ENCODE data around the gene DNAJA2.
"Not testable (repeated sequence)": the region's sequence is repeated elsewhere in the genome, so short reads cannot be mapped to it uniquely, and the experiment has no call there.

The DNAJA2 gene

GRCh38 chr16:46949241-46949892 lies 24.1 kb downstream of the DNAJA2 start:
- Histone ChIP-seq H3K9me3 (ENCODE audit: low read depth, low read length) (no peaks in the 10 kb centered on the region), H3K9ac (ENCODE audit: insufficient read length) (no peak overlapping the region), H3K27ac (no peak overlapping the region), H3K36me3 (ENCODE audit: insufficient read depth, low read length) (no peaks in the 10 kb centered on the region), H3K4me3 (no peak overlapping the region)
- TF ChIP-seq EZH2 (IDR thresholded peaks at IDR 0.05) (no peak), FOXP2 (optimal IDR thresholded peaks at IDR 0.05; ENCODE audit: control extremely low read depth, extremely low read length, insufficient read depth) (no peak)
- no peak for DNase-seq (ENCODE audit: low read depth, low spot score)

- H3K36me3 ChIP-seq (ENCODE audit: insufficient read depth, low read length) = no peaks in the 10 kb centered on the region
These were observed 24.8 kb downstream of the DNAJA2 start for GRCh38 chr16:46948548-46949166.

GRCh38 chr16:46947900-46948547 lies 25.4 kb downstream of the DNAJA2 start:
- no peak for TF ChIP-seq EZH2 (IDR thresholded peaks at IDR 0.05)
- TF ChIP-seq POLR2AphosphoS5 (IDR thresholded peaks at IDR 0.05; ENCODE audit: borderline replicate concordance, low read depth, low read length) = no peak
- TF ChIP-seq FOXP2 (optimal IDR thresholded peaks at IDR 0.05; ENCODE audit: control extremely low read depth, extremely low read length, insufficient read depth) = no peak
- DNase-seq (ENCODE audit: low read depth, low spot score) = no peak
- Histone ChIP-seq H3K9me3 (ENCODE audit: low read depth, low read length) (no peaks in the 10 kb centered on the region), H3K9ac (ENCODE audit: insufficient read length) (no peak overlapping the region), H3K27ac (no peak overlapping the region), H3K36me3 (ENCODE audit: insufficient read depth, low read length) (no peaks in the 10 kb centered on the region), H3K4me3 (no peak overlapping the region)

More at GRCh38 chr16:46948548-46949166, 24.8 kb downstream of the DNAJA2 start:
- H3K27ac ChIP-seq = no peak overlapping the region
- DNase-seq (ENCODE audit: low read depth, low spot score) = no peak
- H3K9me3 ChIP-seq (ENCODE audit: low read depth, low read length) = no peaks in the 10 kb centered on the region
- no peak for TF ChIP-seq EZH2 (IDR thresholded peaks at IDR 0.05)
- TF ChIP-seq POLR2AphosphoS5 (IDR thresholded peaks at IDR 0.05; ENCODE audit: borderline replicate concordance, low read depth, low read length) = no peak
- TF ChIP-seq FOXP2 (optimal IDR thresholded peaks at IDR 0.05; ENCODE audit: control extremely low read depth, extremely low read length, insufficient read depth) = no peak
- H3K9ac ChIP-seq (ENCODE audit: insufficient read length) = no peak overlapping the region
- no peak overlapping the region for H3K4me3 ChIP-seq

GRCh38 chr16:46944713-46945112 lies 28.8 kb downstream of the DNAJA2 start:
- DNase-seq (ENCODE audit: low read depth, low spot score); H3K36me3 ChIP-seq (ENCODE audit: insufficient read depth, low read length); H3K9ac ChIP-seq (ENCODE audit: insufficient read length): not testable (repeated sequence)

GRCh38 chr16:46937536-46937935 lies 35.9 kb downstream of the DNAJA2 start:
- Histone ChIP-seq H3K36me3 (ENCODE audit: insufficient read depth, low read length) (no peaks in the 10 kb centered on the region), H3K27ac (no peak overlapping the region), H3K4me3 (no peak overlapping the region), H3K9ac (ENCODE audit: insufficient read length) (no peak overlapping the region), H3K9me3 (ENCODE audit: low read depth, low read length) (no peaks in the 10 kb centered on the region)
- TF ChIP-seq POLR2AphosphoS5 (IDR thresholded peaks at IDR 0.05; ENCODE audit: borderline replicate concordance, low read depth, low read length) = no peak
- no peak for DNase-seq (ENCODE audit: low read depth, low spot score)

More at GRCh38 chr16:46944713-46945112, 28.8 kb downstream of the DNAJA2 start:
- not testable (repeated sequence) for H3K9me3 ChIP-seq (ENCODE audit: low read depth, low read length); H3K27ac ChIP-seq; H3K4me3 ChIP-seq

GRCh38 chr16:46932802-46933201 lies 40.7 kb downstream of the DNAJA2 start:
- Histone ChIP-seq H3K9me3 (ENCODE audit: low read depth, low read length) (no peaks in the 10 kb centered on the region), H3K27ac (no peak overlapping the region), H3K36me3 (ENCODE audit: insufficient read depth, low read length) (no peaks in the 10 kb centered on the region), H3K4me3 (no peak overlapping the region), H3K9ac (ENCODE audit: insufficient read length) (no peak overlapping the region)
- no peak for DNase-seq (ENCODE audit: low read depth, low spot score)
- TF ChIP-seq EZH2 (IDR thresholded peaks at IDR 0.05) (no peak), FOXP2 (optimal IDR thresholded peaks at IDR 0.05; ENCODE audit: control extremely low read depth, extremely low read length, insufficient read depth) (no peak)

GRCh38 chr16:46930861-46931260 lies 42.6 kb downstream of the DNAJA2 start:
- no peak overlapping the region for H3K27ac ChIP-seq
- H3K9me3 ChIP-seq (ENCODE audit: low read depth, low read length) = no peaks in the 10 kb centered on the region
- DNase-seq (ENCODE audit: low read depth, low spot score) = no peak
- no peak overlapping the region for H3K9ac ChIP-seq (ENCODE audit: insufficient read length)
- no peaks in the 10 kb centered on the region for H3K36me3 ChIP-seq (ENCODE audit: insufficient read depth, low read length)
- TF ChIP-seq EZH2 (IDR thresholded peaks at IDR 0.05) (no peak), FOXP2 (optimal IDR thresholded peaks at IDR 0.05; ENCODE audit: control extremely low read depth, extremely low read length, insufficient read depth) (no peak)
- H3K4me3 ChIP-seq = no peak overlapping the region

- H3K4me3 ChIP-seq = no peak overlapping the region
- DNase-seq (ENCODE audit: low read depth, low spot score) = no peak
- no peaks in the 10 kb centered on the region for H3K36me3 ChIP-seq (ENCODE audit: insufficient read depth, low read length)
- TF ChIP-seq POLR2AphosphoS5 (IDR thresholded peaks at IDR 0.05; ENCODE audit: borderline replicate concordance, low read depth, low read length) (no peak), EZH2 (IDR thresholded peaks at IDR 0.05) (no peak), FOXP2 (optimal IDR thresholded peaks at IDR 0.05; ENCODE audit: control extremely low read depth, extremely low read length, insufficient read depth) (no peak)
- H3K9ac ChIP-seq (ENCODE audit: insufficient read length) = no peak overlapping the region
- H3K27ac ChIP-seq = no peak overlapping the region
- no peaks in the 10 kb centered on the region for H3K9me3 ChIP-seq (ENCODE audit: low read depth, low read length)
These were observed 43.8 kb downstream of the DNAJA2 start for GRCh38 chr16:46929378-46930332.
